CD4-positive, alpha-beta T cell treated with Interleukin-6 for 4 hours (primary cell): ENCODE measurements around the gene MARCHF3.
"Not testable (repeated sequence)": the region's sequence is repeated elsewhere in the genome, so short reads cannot be mapped to it uniquely, and the experiment has no call there.

Experiments used
- DNase-seq: peaks from one replicate; pipeline ENCODE4 v3.0.0-alpha.2; 2020; ENCODE audit warnings: mixed read lengths

The MARCHF3 gene

DNA sequence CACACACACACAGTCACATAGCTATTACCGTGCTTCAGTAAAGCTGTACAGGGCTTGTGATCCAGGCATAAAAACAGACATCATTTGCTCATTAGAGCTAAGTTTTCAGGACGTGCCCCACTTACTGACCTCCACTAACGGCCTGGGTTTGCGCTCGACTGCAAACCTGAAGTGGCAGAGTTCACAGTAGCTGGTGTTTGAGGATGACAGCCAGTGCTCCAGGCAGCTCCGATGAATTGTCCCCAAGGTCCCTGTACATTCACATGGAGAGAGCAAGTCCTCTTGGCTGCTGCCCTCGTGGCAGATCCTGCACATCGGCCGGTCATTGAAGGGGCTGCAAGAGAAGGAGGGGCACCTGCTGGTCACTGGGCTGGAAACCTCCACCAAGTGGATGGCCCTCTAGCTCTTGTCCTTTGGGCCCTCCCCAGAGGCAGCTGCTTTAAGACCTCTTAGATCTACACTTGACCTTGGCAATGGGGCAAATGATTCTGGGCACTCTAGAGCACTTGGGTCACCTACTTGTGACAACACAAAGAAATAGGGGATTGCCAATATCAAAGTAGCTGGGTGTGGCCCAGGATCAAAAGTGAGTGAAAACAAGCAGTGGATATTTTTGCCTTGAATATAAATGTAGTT, 115.4 kb downstream of the MARCHF3 start:
- no peak for DNase-seq

DNA sequence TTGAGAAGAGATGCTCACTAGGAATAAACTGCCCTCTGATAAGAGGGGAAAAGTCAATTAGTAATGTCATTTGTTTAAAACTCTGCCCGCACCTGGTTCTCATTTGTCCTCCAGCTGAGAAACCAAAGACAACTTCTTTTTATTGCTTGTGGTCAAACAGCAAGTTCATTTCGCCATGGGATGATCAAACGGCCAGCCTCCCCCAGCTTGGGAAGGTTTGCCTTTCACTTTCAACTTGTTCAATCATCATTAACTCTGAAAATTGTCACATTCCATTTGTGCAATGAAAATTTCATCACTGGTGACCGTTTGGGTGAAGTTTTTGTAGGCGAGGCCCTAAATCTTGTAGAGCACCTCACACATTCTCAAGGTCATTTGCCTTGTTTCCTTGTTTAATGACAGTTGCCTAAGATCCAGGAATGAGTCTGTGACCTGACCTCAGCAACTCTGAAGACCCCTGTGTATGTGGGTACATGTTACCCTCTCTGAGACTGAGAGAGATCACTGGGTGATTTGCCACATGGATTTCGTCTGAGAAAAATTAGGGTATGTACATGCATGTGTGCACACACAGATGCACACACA, 117.7 kb downstream of the MARCHF3 start:
- DNase-seq = no peak

DNA sequence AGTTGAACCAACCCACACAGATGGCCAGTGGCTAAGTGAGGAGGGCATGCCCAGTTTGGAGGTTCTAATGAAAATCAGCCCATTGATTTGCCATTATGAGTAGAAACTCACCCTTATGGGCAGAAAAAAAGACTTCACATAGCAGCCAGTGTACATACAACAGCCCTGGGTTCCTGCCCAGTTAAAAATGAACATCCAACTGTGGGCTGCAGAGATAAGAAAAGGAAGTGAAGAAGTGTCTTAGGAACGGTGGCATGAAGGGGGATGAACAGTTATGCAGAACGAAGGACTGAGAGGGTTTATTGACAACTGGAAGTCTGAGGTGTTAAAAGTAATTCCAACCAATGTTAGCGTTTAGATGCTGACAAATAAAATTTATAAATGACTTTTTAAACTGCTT, 118.4 kb downstream of the MARCHF3 start:
- DNase-seq = no peak

DNA sequence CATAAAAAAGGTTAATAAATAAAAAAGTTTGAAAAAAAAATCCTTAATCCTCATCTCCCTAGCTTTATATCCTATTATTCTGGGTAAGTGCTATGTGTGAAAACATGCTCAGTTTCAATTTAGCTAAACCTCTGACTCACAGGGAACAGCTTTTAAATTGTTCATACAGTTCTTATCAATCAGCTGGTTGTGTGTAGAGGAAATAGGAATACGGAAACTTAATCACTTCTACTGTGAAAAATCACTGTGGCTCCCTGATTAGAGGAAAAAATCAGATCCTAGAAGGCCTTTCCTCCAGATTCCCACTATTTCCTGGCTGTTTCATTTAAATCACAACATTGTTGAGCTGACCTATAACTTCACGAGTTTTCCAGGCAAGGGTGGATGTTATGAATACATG, 120.5 kb downstream of the MARCHF3 start:
- no peak for DNase-seq

DNA sequence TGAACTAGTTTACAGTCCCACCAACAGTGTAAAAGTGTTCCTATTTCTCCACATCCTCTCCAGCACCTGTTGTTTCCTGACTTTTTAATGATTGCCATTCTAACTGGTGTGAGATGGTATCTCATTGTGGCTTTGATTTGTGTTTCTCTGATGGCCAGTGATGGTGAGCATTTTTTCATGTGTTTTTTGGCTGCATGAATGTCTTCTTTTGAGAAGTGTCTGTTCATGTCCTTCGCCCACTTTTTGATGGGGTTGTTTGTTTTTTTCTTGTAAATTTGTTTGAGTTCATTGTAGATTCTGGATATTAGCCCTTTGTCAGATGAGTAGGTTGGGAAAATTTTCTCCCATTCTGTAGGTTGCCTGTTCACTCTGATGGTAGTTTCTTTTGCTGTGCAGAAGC, 126.0 kb downstream of the MARCHF3 start:
- not testable (repeated sequence) for DNase-seq

DNA sequence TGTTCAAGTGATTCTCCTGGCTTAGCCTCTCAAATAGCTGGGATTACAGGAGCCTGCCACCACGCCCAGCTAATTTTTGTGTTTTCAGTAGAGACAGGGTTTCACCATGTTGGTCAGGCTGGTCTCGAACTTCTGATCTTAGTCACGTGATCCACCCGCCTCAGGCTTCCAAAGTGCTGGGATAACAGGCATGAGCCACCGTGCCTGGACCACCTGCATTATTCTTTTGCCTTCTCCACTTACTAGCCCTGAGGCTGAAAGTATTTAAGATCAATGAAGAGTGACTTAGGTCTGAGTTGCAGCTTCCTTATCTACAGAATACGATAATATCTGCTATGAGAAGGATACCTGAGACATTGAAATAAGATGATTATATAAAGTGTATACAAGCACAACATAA, 129.6 kb downstream of the MARCHF3 start:
- no peak for DNase-seq

DNA sequence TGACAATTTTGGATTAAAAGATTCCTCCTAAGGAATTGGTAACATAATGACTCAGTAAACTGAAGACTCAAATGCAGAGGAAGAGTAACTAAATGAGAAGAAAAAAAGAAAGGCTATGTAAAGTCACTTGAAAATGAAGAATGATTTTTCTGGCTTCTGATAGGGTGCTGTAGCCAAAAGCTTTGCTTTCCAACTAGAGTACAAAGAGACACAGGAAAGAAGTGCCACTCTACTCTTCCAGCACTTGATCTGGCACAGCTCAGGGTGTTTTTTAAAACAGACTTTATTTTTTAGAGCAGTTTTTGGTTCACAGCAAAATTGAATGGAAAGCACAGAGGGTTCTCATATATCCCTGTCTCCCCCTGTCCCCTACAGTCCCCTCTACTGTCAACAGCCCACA, 130.9 kb downstream of the MARCHF3 start:
- no peak for DNase-seq

DNA sequence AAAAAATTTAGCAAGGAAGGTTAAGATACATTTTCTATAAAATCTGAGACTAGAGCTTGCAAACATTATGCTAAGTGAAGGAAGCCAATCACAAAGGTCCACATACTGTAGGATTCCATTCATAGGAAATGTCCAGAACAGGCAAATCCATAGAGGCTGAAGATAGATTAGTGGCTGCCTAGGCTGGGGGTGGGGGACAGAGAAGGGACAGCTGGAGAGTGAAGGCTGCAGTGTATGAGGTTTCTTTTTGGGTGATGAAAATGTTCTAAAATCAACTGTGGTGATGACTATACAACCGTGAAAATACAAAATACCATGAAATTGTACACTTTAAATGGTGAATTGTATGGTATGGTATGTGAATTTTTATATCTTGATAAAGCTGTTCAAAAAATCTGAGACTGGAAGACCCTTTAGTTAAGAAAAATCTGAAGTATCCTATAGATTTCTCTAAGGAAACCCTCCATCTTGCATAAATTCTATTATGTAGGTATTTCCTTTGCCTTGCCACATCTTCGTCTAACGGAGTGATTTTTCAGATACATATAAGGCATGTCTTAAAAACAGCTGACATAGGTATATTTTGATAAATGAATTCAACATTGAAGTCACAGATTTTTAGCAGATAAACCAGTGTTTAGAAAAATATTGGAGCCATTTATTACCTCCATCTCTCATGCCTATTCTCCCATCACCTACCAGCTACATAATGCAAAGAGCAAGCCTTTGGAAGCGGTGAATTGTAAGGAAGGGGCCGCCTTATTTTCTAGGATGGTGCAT, 132.3 kb downstream of the MARCHF3 start:
- no peak for DNase-seq

DNA sequence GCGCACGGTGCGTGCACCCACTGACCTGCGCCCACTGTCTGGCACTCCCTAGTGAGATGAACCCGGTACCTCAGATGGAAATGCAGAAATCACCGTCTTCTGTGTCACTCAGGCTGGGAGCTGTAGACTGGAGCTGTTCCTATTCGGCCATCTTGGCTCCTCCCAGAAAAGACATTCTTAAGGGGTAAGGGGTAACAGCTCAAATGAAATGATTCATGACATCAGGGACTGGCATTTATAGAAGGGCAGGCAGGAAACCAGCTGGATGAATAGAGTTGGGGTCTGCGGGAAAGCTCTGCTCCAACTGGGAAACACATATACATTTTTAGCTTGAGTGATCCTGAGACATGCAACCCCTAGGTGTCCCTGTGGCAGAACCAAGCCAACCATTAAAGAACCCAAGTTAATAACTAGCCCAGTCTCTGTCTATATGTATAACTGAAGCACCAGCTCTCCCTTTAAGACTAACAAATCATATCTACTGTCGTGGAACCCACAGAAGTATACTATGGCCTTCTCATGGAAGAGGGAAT, 134.1 kb downstream of the MARCHF3 start:
- no peak for DNase-seq

DNA sequence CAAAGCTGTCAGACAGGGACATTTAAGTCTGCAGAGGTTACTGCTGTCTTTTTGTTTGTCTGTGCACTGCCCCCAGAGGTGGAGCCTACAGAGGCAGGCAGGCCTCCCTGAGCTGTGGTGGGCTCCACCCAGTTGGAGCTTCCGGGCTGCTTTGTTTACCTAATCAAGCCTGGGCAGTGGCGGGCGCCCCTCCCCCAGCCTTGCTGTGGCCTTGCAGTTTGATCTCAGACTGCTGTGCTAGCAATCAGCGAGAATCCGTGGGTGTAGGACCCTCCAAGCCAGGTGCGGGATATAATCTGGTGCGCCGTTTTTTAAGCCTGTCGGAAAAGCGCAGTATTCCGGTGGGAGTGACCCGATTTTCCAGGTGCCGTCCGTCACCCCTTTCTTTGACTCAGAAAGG, 134.6 kb downstream of the MARCHF3 start:
- DNase-seq = not testable (repeated sequence)

DNA sequence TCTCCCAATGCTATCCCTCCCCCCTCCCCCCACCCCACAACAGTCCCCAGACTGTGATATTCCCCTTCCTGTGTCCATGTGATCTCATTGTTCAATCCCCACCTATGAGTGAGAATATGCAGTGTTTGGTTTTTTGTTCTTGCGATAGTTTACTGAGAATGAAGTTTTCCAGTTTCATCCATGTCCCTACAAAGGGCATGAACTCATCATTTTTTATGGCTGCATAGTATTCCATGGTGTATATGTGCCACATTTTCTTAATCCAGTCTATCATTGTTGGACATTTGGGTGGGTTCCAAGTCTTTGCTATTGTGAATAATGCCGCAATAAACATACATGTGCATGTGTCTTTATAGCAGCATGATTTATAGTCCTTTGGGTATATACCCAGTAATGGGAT, 139.9 kb downstream of the MARCHF3 start:
- not testable (repeated sequence) for DNase-seq

DNA sequence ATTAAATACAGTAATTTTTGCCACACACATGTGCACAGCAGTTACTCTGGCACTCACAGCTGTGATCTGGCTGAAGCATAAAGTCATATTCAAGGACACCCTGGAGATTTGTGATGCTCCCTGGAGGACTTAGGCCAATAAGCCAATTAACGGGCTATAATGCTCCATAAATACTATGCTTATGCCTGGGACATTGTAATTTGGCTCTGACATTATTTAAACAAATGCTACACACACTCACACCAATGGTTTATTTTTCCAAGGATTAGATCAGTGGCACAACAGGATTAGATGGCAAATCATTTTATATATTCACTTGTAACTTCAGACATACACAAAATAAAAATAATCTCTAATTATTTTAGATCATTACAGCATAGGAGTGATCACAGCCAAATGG, 142.2 kb downstream of the MARCHF3 start:
- no peak for DNase-seq

DNA sequence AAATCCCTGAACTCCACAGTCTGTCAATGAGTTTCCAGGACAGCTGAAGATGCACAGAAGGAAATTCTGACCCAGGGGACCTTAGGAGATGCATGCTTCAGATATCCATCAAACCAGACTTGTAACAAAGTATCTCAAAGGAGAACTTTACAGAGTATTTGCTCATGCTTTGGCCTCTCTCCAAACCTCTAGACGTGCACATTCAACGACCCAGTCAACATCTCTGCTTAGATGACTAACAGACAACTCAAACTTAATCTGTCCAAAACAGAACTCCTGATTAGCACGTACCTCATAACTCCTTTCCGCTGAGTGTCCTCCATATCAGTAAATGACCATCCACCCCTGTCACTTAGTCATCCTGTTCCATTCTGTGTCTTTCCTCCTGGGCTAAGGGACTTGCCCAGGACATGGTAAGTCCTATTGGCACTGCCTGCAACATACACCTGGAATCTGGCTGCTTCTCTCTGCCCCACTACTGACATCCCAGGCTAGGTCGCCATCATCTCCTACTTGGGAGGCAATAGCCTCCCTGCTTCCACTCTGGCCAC, 146.0 kb downstream of the MARCHF3 start:
- DNase-seq = no peak

DNA sequence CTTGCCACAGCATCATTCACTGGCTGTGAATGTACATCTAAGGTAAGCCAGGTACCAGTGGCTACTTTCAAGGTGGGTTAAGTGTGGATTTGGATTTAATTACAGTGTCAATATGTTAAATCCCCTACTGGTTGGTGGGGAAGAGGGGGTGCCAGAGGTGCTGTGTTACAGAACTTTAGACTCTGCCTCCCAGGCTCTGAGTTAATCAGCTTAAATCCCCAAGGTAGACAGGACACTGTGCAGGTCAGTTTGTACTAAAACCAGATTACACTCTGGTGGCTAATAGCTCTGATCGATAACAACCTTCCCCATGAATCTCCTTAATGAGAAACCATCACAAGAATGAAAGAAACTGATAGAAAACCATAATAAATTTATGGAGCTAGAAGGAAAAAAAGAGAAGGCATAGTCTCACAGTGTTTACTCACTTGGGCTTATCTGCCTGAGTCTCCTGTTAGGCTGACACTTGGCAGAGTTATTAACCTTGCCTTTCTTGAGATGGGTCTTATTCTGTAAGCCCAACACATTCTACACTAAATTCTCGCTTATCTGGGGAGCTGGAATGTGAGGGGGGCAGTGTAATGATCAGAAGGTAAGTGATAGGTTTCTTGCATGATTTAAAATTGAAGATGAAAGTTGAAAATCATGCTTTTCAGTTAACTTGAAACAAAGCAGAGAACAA, 146.7 kb downstream of the MARCHF3 start:
- no peak for DNase-seq

DNA sequence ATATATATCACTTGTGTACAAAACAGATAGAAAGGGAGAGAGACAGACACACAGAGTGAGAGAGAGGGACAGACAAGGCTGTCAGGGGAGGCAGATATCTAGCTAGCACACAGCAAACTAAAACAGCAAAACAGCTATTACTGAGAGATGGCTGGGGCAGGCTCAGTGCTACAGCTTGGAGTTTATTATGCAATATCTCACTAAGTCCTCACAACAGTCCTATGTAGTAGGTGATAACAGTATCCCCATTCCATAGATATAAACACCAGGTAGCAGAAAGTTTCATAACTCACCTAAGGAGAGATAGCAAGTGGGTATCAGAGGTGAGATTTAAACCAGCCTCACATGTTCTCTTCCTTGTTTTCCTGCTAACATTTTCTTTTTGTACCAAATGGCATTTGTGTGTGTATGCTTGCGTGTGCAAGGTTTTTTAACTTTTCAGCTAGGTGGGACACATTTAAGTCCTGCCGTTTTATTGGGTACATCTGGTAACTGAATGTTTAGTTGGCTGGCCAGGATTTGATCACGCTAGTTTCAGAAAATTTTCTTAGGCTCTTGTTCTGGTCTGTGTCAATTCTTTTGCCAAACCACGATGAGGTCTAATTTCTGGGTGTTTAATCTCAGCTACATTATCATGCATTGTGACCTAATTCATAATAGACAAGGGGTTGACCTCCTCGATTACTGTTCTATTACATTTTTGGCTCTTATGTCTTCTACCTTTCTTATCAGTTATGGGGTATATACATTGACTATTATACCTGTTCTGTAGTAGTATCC, 148.3 kb downstream of the MARCHF3 start:
- DNase-seq = no peak

DNA sequence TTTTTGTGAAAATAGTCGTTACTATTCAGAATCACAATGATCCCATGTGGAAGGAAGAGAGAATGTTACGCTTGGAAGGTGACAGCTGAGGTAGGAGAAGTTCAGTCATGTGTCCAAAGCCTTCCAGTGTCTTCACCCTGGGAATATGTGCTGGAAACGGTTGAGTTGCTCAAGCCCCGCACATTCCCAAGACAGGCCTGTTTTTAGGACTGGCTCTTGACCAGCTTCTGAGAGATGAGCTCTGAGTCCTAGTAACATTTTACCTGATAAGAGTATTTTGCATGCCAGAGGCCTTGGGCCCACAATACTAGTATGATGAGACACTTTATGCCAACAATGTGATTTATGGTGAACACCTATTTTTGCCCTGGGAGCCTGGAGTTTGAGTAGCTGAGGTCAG, 151.7 kb downstream of the MARCHF3 start:
- no peak for DNase-seq

DNA sequence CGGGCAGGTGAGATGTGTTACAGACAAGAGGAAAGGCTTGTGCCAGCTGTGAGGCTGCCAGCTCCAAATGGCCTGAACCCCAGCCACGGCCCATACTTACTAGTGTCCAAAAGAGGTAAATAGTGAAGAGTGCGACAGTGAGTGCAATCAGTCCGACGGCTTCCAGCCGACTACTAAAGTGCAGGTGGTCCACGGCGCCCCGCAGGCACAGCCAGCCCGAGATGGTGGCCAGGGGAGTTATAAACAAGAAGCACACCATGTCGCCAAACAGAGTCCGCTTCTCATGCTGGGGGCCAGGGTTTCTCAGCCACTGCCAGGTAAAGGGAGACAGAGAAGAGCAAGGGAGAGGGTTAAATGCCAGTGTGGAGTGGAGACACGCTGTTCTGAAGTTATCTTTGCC, 152.3 kb downstream of the MARCHF3 start:
- DNase-seq = no peak

DNA sequence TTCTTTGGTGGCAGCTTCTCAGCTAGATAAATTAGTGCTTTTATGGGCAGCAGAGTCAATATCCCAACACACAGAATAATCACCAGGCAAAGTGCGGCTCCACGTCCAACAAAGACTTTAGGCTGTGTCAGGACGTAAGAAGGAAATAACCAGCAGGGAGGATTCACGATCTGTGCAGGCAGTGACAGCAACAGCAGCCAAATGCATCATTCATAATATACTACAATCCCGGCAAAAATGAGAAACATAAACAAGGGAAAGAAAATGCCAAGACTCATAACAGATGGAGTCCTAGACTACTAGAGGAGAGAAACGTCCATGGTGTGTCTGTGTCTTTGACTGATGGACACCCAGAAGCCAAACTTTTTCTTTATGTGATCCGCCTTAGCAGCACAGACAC, 152.8 kb downstream of the MARCHF3 start:
- no peak for DNase-seq

DNA sequence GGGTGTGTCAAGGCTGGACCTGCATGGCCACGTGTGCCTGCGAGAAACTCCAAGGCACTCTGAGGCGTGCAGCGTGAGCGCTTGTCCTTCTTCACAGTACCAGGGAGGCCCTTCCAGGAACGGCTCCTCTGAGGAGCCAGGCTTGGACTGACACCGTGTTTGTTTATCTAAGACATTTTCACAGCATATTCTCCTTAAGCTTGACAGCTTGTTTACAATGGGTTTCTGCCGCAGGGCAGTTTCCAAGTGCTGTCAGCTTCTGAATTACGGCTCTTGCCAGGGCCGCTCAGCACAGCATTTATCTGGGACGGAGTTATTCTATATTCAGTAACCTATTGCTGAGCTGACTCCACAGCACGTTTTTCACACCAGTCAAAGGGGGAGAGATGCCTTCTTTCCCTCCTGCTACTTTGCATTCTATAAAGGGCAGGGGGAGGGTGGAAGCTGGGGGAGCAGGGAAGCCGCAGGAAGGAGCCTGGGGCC, 155.0 kb downstream of the MARCHF3 start:
- DNase-seq = no peak

DNA sequence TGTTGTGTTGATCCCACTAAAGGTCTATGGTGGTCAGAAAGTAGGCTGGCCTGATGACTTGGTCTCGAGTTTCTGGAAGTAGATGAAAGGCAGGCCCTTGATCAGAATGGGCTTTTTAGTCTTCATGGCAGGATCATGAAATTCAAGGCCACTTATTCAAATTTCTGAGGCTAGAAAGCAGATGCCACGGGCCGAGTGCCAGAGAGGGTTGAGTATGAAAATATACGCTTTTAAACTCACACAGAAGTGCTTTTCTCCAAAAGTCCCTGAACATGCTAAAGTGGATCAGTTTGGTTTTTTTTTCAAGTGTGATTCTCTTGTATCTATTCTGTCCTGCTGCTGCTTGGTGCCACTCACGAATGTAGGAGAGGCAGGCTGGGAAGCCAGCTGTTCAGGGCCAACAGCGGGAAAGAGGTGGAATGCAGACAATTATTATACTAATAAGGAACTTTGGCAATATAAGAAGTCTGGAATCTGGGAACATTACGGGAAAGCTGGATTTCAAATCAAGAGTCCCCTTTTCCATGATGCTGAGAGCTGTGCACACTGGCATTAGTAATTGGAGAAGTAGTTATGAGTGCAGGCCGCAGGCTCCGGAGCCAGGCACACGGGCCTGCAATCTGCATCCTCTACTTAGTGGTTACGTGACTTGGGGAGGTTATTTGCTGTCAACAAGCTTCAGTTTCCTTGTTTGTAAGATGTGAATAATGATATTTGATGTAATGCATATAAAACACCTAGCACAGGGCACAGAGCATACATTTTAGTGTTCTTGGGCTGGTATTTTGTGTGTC, 157.6 kb downstream of the MARCHF3 start:
- no peak for DNase-seq

DNA sequence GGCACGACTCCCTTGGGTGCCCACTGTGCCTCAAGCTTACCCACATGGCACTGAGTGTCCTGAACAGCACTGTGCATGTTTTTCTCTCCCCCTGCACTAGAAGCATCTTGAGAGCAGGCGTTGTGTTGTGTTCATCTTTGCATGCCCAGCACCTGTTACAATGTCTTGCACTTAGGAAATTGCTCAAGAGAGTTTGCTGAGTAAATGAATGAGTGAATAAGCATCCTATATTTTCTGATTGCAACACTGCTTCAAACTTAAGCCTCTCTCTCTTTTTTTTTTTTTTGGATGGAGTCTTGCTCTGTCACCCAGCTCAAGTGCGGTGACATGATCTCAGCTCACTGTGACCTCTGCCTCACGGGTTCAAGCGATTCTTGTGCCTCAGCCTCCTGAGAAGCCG, 158.9 kb downstream of the MARCHF3 start:
- DNase-seq = no peak
